Measurements from ENCODE around the gene FAM168A. TPM values are rescaled to one million over a fixed set of nuclear protein-coding genes. Genes with fewer than 3 reads are reported as not detected.

Gene FAM168A
- total RNA-seq, 2 experiments from 2014 or later: 10.1 to 23.7 TPM

GRCh38 chr11:73551677-73552076 is 46.2 kb downstream of the FAM168A start:
- Histone ChIP-seq H4K20me1 (ENCODE audit: insufficient read depth, low read length) (no peaks in the 10 kb centered on the region), H3K9me3 (ENCODE audit: low read length) (no peaks in the 10 kb centered on the region), H3K4me3 (ENCODE audit: low read depth, low read length, poor library complexity, severe bottlenecking) (no peak overlapping the region), H3K4me1 (ENCODE audit: insufficient read depth, low read length, poor library complexity, severe bottlenecking) (peaks cover 15% of the 10 kb centered on the region), H3K79me2 (ENCODE audit: insufficient read depth, low read depth, low read length) (no peaks in the 10 kb centered on the region), H3K9me2 (ENCODE audit: insufficient read depth, low read length) (no peaks in the 10 kb centered on the region), H2AFZ (ENCODE audit: low read length) (no peak overlapping the region), H3K4me2 (ENCODE audit: low read length) (no peak overlapping the region), H3K36me3 (ENCODE audit: insufficient read depth, low read length) (no peaks in the 10 kb centered on the region), H3K27ac (ENCODE audit: low read depth, low read length, poor library complexity, severe bottlenecking) (no peak overlapping the region)
- no peak for DNase-seq (ENCODE audit: low spot score)
- TF ChIP-seq CTCF (conservative IDR thresholded peaks at IDR 0.05; ENCODE audit: low read length) (no peak), EZH2phosphoT487 (IDR thresholded peaks at IDR 0.05; ENCODE audit: borderline replicate concordance, low read depth, low read length) (no peak)
- ChIA-PET CTCF (ENCODE audit: unreplicated experiment) (no interaction called here), POLR2A (interaction anchor here (0.6 to 0.9 kb wide), 3 partner anchors 8 to 1269 kb away, joined by 3 read pairs; no protein-coding TSS in a partner anchor)
- BruUV-seq (replicated peaks): no TSS peak
- intact Hi-C loops (cut with micrococcal nuclease; ENCODE audit: unreplicated experiment): no loop called here

- POLR2A ChIA-PET: interaction anchor here (0.6 to 0.7 kb wide), 4 partner anchors 16 to 387 kb away, joined by 3 to 4 read pairs (median 3); no protein-coding TSS in a partner anchor
Observed at GRCh38 chr11:73549376-73549775, 48.5 kb downstream of the FAM168A start.

More at GRCh38 chr11:73549376-73549775, 48.5 kb downstream of the FAM168A start:
- Histone ChIP-seq H3K9me2 (ENCODE audit: insufficient read depth, low read length) (no peaks in the 10 kb centered on the region), H2AFZ (ENCODE audit: low read length) (no peak overlapping the region), H3K79me2 (ENCODE audit: insufficient read depth, low read depth, low read length) (no peaks in the 10 kb centered on the region), H4K20me1 (ENCODE audit: insufficient read depth, low read length) (no peaks in the 10 kb centered on the region), H3K9me3 (ENCODE audit: low read length) (no peaks in the 10 kb centered on the region), H3K4me2 (ENCODE audit: low read length) (no peak overlapping the region), H3K36me3 (ENCODE audit: insufficient read depth, low read length) (no peaks in the 10 kb centered on the region), H3K27ac (ENCODE audit: low read depth, low read length, poor library complexity, severe bottlenecking) (no peak overlapping the region), H3K4me1 (ENCODE audit: insufficient read depth, low read length, poor library complexity, severe bottlenecking) (peaks cover 15% of the 10 kb centered on the region), H3K4me3 (ENCODE audit: low read depth, low read length, poor library complexity, severe bottlenecking) (no peak overlapping the region)
- CTCF ChIA-PET (ENCODE audit: unreplicated experiment): no interaction called here
- intact Hi-C loops (cut with micrococcal nuclease; ENCODE audit: unreplicated experiment): no loop called here
- TF ChIP-seq CTCF (conservative IDR thresholded peaks at IDR 0.05; ENCODE audit: low read length): no peak
- BruUV-seq (replicated peaks): no TSS peak
- no peak for DNase-seq (ENCODE audit: low spot score)
